ENCODE measurements around the gene TRPM7.

GRCh38 chr15:50543556-50543955 lies 143.0 kb downstream of the TRPM7 start:
- TF ChIP-seq CTCF (IDR thresholded peaks at IDR 0.05; ENCODE audit: low read depth, low read length, poor library complexity, severe bottlenecking) (no peak), EZH2phosphoT487 (IDR thresholded peaks at IDR 0.05; ENCODE audit: borderline replicate concordance, low read length) (no peak)
